Measurements from ENCODE around the gene MLF2. TPM values are rescaled to one million over a fixed set of nuclear protein-coding genes. Genes with fewer than 3 reads are reported as not detected.
A peak's percentile ranks its signal among the peaks of the same experiment; 100 is the strongest.

MLF2 gene
- total and polyA plus RNA-seq, 11 donors = 126 to 231 (median 152) TPM

GRCh38 chr12:6778217-6778573, 25.3 kb upstream of the MLF2 start:
- TF ChIP-seq CTCF (IDR thresholded peaks at IDR 0.05) = no peak
- TF ChIP-seq POLR2A (IDR thresholded peaks at IDR 0.05) = no peak
- Histone ChIP-seq H3K9me3 (no peaks in the 10 kb centered on the region), H3K4me3 (peak overlapping the region in 11 of 12 donors; percentile 23 to 62 (median 47)), H3K36me3 (no peaks in the 10 kb centered on the region), H3K4me1 (peaks cover 0 to 27% (median 15%) of the 10 kb centered on the region in 12 donors), H3K27ac (peak overlapping the region in 10 of 12 donors; percentile 56 to 82 (median 66)), H3K27me3 (peaks cover 0 to 28% (median 0%) of the 10 kb centered on the region in 9 donors)
- 27 to 39% (median 33%) methylated on average over 14 of the region's 14 CpGs for WGBS, 4 donors
- intact Hi-C loops (cut with DNase I) = loop anchor here in 8 of 10 donors (1.0 to 10.0 kb wide), 10 partner anchors 23 to 163 kb away; partner anchors contain the start of genes MLF2 (in 2 of the 8), GPR162 (in 1 of the 8) and P3H3 (in 1 of the 8)
- DNase-seq (peak in 2 of 5 donors; percentile 44 to 73), ATAC-seq (peak; percentile 23 to 65 (median 42))

- H3K27me3 ChIP-seq = peaks cover 0 to 31% (median 0%) of the 10 kb centered on the region in 9 donors
- no peak for TF ChIP-seq CTCF (IDR thresholded peaks at IDR 0.05)
- no peak for TF ChIP-seq POLR2A (IDR thresholded peaks at IDR 0.05)
- DNase-seq = no peak
- peak overlapping the region in 2 of 12 donors; percentile 75 to 82 for H3K27ac ChIP-seq
- intact Hi-C loops (cut with DNase I) = loop anchor here in 5 of 10 donors (5.0 to 10.0 kb wide), 4 partner anchors 40 to 163 kb away; partner anchors contain the start of genes GPR162 (in 1 of the 5) and P3H3 (in 1 of the 5)
- no peaks in the 10 kb centered on the region for H3K36me3 ChIP-seq
- no peak for ATAC-seq
- WGBS, 4 donors = 93 to 98% (median 95%) methylated on average over 5 of the region's 5 CpGs
- H3K4me1 ChIP-seq = peaks cover 0 to 34% (median 15%) of the 10 kb centered on the region in 12 donors
- H3K4me3 ChIP-seq = peak overlapping the region in 1 of 12 donors; percentile 40
- H3K9me3 ChIP-seq = no peaks in the 10 kb centered on the region
These were observed 24.4 kb upstream of the MLF2 start for GRCh38 chr12:6777386-6777785.

DNA sequence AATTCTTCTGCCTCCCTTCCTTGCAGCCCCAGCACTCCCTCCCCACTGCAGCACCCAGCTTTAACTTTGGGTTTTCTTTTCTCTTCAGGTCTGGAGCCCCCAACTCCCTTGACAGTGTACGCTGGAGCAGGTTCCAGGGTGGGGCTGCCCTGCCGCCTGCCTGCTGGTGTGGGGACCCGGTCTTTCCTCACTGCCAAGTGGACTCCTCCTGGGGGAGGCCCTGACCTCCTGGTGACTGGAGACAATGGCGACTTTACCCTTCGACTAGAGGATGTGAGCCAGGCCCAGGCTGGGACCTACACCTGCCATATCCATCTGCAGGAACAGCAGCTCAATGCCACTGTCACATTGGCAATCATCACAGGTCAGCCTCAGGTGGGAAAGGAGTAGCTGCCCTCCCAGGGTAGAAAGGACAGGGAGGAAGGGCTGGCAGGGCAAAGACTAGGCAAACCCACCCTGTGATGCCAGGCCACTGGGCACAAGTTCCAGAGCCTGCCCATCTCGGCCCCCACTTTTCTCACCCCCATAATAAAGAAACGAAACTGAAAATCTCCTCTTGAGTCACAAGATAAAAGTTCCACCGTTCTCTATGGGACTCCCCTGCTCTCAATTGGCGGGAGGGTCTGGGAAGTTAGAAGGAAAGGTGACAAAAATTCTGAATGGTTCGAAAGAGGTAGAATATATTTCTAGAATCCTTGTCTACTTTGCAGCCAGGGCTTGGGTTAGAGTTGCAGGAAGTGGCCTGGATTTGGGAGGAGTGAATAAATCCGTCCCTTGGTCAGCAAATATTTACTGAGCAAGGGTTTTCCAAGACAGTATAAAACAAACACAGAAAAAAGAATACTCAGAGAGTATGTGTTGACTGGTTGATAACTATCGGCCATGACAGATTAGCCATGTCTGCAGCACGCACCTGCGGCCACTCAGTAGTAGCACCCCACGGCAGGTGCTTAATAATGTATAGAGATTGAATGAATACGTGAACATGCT, 22.5 kb upstream of the MLF2 start:
- Histone ChIP-seq H3K9me3 (no peaks in the 10 kb centered on the region), H3K27me3 (peaks cover 0 to 31% (median 0%) of the 10 kb centered on the region in 9 donors), H3K4me1 (peaks cover 0 to 53% (median 17%) of the 10 kb centered on the region in 12 donors), H3K4me3 (peak overlapping the region in 1 of 12 donors; percentile 50), H3K27ac (peak overlapping the region in 1 of 12 donors; percentile 60), H3K36me3 (peaks cover 0 to 8% (median 2%) of the 10 kb centered on the region in 9 donors)
- ATAC-seq (no peak), DNase-seq (no peak)
- TF ChIP-seq CTCF (IDR thresholded peaks at IDR 0.05) = no peak
- no peak for TF ChIP-seq POLR2A (IDR thresholded peaks at IDR 0.05)
- WGBS, 4 donors = 87 to 93% (median 90%) methylated on average over 14 to 16 of the region's 16 CpGs
- intact Hi-C loops (cut with DNase I) = loop anchor here in 5 of 10 donors (5.0 to 10.0 kb wide), 4 partner anchors 38 to 161 kb away; partner anchors contain the start of genes GPR162 (in 1 of the 5) and P3H3 (in 1 of the 5)
